NCI-H2196 treated with DMSO at 0.1 percent for 48 hours (cell line): ENCODE measurements around the gene ACCS.

Experiments
- DNase-seq: peaks from one replicate; lab custom pipeline; 2025; ENCODE audit not compliant: unreplicated experiment; lab: John Stamatoyannopoulos, UW

Gene ACCS

DNA sequence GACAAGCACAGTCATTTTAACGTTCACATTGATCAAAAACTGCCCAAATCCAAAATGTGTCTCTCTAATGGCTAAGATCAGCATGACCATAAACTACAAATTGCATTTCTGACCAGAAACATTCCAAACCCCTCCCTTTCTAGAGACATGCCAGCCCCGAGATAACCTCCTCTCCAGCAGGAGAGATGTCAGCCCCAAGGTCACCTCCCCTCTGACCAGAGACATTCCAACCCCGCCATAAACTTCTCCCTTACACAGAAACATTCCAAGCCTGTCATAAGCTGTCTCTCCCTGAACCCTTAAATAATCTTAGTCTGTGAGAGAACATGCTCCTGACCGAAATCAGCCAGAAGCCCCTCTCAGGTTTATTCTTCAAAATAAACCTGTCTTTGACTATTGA is 22.8 kb downstream of the ACCS start:
- no peak for DNase-seq

GRCh38 chr11:44090539-44090938 is 24.5 kb downstream of the ACCS start:
- no peak for DNase-seq

DNA sequence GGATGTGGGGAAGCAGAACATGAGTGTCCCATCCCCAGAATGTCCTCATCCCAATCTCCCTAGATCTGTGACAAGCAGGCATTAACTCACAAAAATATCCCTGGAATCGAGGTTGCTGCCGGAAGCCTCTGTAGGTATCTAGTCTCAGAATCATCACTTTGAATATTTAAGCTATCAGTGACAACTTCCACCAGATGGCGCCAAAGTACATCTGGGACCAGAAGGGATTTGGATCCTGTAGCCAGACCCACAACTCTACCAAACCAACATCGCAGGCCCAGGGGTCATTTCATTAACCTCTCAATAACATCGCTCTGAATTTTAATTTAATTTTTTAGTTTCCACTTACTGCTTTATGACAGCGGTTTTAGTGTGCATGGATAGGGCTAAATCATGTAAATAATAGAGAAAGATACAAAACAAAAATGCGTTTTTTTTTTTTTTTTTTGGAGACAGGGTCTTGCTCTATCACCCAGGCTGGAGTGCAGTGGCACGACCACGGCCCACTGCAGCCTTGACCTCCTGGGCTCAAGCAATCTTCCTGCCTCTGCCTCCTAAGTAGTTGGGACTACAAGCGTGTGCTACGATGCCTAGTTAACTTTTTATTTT is 28.3 kb downstream of the ACCS start:
- peak; percentile 83 for DNase-seq

DNA sequence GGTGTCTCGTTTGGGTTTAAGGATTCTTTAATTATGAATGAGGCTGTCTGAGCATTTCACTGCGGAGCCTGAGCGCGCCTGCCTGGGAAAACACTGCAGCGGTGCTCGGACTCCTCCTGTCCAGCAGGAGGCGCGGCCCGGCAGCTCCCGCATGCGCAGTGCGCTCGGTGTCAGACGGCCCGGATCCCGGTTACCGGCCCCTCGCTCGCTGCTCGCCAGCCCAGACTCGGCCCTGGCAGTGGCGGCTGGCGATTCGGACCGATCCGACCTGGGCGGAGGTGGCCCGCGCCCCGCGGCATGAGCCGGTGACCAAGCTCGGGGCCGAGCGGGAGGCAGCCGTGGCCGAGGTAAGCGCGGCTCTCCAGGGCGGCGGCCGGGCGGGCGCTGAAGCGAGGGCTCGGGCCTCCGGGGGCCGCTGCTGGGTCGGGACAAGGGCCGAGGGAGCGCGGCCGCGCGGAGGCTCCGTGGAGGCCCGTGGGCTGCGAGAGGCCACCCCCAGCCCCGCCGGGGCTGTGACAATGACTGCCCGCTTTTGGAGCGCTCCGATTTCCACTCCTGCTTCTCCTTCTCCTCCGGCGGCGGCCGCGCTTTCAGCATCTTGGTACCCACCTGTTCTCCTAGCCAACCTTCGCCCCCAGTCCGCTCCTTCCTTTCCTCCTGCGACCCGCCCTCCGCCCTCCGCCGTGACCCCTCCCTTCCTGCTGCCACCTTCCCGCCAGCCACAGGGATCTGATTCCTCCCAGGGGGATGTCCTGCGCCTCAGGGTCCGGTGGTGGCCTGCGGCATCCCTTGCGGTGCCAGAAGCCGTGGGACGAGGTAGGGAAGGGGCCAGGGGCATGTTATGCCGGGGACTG is 29.7 kb downstream of the ACCS start, which contains the start of gene EXT2:
TSS of gene EXT2 (plus strand) at position 173 of the 854 bp plus-strand sequence. CDS start 12,035 bp downstream, outside the sequence.
- DNase-seq = peak; percentile 76

- DNase-seq = no peak
Measured at GRCh38 chr11:44096360-44097185, 30.5 kb downstream of the ACCS start.

GRCh38 chr11:44097821-44098220 is 31.8 kb downstream of the ACCS start:
- no peak for DNase-seq

DNA sequence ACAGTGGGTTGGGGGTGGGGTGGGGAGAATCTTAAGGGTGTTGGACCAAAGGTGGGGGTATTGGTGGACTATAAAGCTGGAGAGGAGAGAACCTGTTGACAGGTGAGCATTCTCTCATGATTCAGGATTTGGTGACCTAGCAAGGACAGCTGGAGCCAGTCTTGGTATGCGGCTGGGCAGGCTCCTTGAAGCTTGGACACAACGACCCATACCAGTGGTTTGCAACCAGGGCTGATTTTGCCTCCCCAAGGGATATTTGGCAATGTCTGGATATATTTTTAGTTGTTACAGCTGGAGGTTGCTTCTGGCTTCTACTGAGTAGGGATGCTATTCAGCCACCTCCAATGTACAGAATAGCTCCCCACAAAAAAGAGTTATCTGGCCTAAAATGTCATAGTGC is 35.0 kb downstream of the ACCS start:
- DNase-seq = no peak

GRCh38 chr11:44104481-44105294 is 38.6 kb downstream of the ACCS start:
- DNase-seq = no peak

DNA sequence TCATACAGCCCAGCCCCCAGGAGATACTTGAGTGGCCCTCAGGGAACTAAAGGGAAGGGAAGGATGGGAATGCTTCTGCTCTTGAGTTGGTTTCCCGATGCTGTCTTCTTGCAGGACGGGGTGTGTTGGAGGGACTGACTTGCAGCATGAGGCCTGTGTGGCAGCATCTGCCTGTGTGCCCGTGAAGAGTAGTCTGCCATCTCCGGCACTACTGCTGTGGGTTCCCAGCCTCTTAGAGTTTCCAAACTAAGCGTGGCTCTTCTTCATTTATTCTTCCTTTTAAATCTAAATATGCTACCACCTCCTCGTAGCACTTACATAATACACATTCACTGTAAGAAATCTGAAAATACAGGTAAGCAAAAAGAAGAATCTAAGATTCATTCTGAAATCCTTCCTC is 42.2 kb downstream of the ACCS start:
- no peak for DNase-seq

DNA sequence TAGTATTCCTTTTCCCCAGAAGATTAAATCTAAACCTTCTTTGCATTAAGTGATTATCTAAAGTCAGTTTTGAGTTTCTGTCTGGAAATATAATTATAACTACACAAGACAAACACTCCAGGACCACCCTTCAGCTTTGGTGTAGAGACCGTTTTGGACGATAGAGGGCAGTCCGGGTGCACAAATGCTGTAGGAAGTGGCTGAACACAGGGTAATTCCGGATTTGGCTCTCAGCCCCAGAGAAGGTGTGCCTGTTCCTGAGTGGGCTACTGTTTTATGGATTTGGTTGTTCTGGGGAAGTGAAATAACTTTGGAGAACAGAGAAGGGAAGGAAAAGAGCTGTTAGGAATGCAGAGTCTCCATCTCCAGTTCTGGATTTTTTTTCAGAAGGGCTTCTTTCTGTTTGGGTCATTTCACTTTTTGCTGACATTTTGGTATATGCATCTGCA is 44.2 kb downstream of the ACCS start:
- DNase-seq = peak; percentile 37

DNA sequence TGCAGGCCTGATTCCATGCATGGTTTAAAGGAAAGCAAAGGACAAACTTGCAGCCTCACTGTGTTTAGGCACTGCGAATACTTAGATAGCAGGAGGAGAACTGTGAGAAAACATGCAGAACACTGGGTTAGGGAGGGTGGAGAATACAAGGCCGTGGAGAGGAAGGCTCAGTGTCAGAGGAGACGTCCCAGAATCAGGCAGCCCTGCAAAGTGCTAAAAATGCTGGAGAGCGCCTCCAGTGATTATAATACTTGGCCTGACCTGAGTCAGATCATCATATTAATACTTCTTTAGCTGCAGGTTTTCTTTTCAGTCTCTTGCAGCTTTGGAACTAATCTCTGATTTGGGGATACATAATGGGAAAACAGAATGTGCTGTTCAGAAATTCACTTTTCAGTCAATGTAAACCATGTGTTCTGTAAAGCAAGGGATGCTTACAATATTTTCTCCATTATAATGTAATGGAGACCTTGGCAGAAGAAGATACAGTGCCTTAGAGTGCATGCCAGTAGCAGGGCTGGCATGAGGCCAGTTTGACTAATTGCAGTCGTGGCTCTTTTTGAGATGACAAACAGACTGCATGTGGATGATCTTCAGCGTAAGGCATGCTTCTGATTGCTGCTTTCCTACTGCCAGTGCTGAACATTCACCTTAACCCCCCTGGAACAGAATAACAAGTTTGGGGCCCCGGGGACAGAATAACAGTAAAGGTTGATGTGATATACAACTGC is 46.2 kb downstream of the ACCS start:
- DNase-seq = no peak

GRCh38 chr11:44113018-44113417 is 46.9 kb downstream of the ACCS start:
- no peak for DNase-seq

- no peak for DNase-seq
Measured at GRCh38 chr11:44113572-44113971, 47.5 kb downstream of the ACCS start.

DNA sequence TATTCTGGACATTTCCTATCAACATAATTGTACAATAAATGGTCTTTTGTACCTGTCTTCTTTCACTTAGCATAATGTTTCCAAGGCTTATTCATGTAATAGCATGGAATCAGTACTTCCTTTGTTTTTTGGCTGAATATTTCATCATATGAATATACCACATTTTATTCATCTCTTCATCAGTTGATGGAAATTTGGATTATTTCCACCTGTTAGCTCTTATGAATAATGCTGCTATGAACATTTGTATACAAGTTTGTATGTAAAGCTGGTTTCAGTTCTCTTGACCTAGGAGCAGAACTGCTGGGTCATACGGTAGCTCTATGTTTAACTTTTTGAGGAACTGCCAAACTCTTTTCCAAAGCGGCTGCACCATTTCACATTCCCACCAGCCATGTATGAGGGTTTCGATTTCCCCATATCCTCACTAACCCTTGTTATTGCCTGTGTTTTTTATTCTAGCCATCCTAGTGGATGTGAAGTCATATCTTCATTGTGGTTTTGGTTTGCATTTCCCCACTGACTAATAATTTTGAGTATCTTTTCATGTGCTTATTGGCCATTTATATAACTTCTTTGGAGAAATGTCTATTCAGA is 50.3 kb downstream of the ACCS start:
- no peak for DNase-seq

- no peak for DNase-seq
Measured at GRCh38 chr11:44120169-44120568, 54.1 kb downstream of the ACCS start.

DNA sequence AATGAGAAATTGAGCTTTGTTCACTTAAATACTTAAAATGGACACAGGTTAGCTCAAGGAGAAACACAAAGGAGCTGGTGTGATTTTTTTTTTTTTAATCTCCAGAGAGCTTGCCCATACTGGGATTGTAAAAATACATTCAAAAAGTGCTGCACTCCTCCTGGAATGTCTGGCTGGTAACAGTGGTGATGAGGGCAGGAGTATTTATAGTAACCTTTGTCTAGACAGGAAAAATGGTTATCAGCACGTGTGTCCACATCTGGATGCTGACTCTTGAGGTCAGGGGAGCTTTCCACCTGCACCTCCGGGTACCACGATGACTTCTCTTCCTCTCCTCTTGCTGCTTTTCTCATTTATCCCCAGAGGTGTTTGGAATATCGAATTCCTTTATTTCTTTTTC is 59.5 kb downstream of the ACCS start:
- DNase-seq = no peak

GRCh38 chr11:44126304-44126703 is 60.2 kb downstream of the ACCS start:
- DNase-seq = no peak

DNA sequence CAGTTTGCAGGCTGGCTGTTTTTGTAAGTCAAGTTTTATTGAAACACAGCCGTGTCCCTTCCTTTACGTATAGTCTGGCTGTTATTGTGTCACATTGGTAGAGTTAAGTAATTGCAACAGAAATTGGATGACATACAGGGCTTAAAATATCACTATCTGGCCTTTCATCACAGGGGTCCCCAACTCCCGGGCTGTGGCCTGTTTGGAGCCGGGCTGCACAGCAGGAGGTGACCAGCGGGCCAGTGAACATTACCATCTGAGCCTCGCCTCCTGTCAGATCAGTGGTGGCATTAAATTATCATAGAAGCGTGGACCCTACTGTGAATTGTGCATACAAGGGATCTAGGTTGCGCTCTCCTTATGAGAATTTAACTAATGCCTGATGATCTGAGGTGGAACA is 61.1 kb downstream of the ACCS start:
- no peak for DNase-seq

GRCh38 chr11:44128729-44129128 is 62.7 kb downstream of the ACCS start:
- DNase-seq = no peak

GRCh38 chr11:44130751-44131150 is 64.7 kb downstream of the ACCS start:
- no peak for DNase-seq
